ENCODE results near the gene TMEM170A.
"Not testable (repeated sequence)": the region's sequence is repeated elsewhere in the genome, so short reads cannot be mapped to it uniquely, and the experiment has no call there.

Gene TMEM170A

DNA sequence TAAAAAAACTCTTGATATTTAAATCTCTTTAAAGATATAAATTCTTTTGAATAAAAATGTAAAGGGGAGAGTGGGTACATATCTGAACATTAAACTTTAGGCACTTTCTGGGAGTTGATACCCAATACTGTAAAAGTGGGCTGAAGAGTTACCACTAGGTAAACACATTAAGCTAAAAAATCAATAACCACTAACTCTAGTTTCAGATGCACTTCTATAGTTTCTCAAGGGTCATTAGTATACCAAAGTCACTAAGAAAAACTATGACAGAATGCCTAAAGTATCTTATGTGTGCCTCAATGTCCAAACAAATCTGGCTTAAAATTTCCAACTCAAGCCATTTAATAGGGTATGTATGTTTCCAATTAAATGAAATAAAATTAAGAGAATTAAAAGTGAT, 18.1 kb downstream of the TMEM170A start:
- DNase-seq: no peak

DNA sequence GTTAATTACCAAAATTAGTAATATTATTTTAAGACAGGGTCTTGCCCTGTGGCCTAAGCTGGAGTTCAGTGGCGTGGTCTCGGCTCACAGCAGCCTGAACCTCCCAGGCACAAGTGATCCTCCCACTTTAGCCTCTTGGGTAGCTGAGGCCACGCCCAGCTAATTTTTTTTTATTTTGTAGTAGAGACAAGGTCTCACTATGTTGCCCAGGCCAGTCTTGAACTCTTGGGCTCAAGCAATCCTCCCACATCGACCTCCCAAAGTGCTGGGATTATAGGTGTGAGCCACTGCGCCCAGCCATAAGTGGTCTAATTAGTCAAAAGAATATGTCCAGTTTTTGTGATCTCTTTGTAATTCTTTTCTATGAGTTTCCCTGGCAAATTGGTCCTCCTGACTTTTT, 19.2 kb downstream of the TMEM170A start:
- DNase-seq: no peak

DNA sequence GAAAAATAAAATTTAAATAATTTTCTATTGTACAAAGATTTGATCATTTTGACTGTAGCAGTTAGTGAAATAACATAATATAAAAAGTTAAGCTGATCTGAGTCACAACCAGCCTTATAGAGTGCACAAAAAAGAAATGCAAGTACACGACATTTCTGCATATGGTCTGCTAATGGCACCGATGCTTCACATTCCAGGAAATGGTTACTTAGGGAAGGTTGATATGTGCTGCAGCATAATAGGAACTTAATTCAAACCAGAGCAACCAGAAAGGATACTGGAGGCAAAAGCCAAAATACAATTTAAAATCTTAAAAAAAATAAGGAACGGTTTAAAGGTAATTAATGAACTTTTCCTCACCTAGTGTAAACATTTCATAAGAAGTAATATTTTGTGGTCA, 21.2 kb downstream of the TMEM170A start:
- DNase-seq: no peak

DNA sequence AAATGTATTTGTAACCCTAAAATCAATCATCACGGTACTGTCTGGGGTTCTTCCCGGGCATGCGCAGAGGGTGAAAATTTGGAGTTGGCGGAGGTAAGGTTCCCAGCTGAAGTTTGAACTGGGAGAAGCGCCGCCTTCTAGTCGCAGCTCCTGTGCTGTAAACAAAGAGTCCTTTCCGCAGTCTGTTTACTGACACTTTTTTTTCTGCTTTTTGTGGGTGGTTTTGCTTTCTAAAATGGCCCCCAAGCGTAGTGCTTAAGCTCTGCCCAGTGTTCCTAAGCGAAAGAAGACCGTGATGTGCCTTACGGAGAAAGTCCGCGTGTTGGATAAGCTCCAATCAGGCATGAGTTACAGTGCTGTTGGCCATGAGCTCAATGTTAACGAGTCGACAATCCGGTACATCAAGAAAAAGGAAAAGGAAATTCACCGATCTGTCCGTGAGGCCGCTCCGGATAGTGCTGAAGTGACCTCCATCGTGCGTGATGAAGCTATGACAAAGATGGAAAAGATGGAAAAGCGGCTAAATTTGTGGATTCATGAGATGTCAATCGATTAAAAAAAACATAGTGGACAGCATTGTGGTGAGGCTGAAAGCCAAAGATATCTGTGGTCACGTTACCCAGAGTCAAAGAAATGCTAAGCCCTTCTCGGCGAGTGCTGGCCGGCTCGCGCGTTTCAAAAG, 30.6 kb downstream of the TMEM170A start:
- DNase-seq: peak; percentile 49

DNA sequence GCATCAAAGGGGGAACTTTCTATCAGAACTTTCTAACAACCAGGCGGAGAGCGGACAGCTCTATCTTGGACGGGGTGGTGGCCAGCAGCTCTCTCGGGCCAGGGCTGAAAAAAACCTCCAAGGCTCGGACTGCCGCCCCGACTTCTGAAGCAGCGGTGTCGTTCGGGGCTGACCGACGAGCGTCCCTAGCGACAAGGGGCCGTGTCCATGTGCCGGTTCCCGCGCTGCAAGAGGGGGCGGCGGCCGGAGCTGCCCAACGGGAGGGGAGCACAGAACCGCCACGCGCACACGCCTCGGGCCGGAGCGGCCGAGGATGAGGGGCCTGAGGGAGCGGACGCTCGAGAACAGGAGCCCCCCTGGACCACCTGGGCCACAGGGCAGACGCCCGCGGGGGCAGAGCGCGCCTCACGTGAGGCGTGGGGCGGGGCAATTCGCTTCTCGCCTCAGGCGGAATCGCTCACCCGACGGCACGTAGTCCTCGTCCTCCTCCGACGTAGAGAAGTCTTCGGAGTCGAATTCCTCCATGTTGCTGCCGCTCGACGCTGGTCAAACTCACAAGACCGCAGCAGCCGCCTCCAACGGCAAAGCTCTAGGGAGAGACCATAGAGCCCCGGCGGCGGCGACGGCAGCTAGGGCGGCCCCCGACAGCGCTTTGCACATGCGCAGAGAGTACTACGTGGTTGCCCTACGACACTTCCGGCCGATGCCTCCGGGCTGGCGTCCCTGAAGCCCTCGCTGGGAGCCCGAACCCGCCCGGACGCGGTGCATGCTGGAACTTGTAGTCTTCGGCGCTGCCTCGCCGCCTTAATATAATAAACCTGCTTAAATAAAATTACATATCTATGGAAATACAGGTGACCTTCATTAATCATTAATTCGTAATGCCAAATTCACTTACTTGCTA, 31.4 kb downstream of the TMEM170A start, which contains the start of gene CFDP1:
Gene CFDP1, minus strand, starts transcription at position 676 of the 904 bp plus-strand sequence. Its CDS starts 151 bp downstream, at position 525.
- peak; percentile 69 for DNase-seq

DNA sequence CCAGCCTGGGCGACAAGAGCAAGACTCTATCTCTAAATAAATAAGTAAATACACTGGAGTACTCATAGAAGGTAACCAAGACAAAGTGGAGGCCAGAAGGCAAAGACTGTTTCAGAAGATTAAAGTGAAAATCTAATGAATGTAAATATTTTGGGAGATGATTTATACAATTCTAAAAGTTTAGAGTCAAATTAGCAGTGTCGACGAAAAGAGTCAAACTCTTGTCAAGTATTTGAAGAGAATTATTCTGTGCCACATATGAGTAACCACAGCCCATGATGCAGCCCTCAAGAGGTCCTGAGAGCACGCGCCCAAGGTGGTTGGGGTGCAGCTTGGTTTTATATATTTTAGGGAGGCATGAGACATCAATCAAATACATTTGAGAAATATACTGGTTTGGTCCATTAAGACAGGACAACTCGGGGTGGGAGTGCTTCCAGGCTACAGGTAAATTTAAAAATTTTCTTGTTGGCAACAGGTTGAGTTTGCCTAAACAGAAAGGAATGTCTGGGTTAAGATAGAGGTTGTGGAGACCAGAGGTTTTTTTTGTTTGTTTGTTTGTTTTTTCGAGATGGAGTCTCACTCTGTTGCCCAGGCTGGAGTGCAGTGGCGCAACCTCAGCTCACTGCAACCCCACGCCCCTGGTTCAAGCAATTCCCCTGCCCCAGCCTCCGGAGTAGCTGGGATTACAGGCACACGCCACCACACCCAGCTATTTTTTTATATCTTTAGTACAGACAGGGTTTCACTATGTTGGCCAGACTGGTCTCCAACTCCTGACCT, 34.7 kb downstream of the TMEM170A start:
- no peak for DNase-seq

DNA sequence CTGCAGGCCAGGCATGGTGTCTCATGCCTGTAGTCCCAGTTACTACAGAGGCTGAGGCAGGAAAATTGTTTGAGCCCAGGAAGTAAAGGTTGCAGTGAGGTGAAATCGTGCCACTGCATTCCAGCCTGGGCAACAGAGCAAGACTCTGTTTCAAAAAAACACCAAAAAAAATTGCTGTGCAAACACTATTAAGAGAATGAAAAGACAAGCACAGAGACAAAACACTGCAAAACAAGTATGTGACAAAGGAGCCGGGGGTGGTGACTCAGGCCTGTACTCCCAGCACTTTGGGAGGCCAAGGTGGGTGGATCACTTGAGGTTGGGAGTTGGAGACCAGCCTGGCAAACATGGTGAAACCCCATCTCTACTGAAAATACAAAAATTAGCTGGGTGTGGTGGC, 38.0 kb downstream of the TMEM170A start:
- DNase-seq: not testable (repeated sequence)

DNA sequence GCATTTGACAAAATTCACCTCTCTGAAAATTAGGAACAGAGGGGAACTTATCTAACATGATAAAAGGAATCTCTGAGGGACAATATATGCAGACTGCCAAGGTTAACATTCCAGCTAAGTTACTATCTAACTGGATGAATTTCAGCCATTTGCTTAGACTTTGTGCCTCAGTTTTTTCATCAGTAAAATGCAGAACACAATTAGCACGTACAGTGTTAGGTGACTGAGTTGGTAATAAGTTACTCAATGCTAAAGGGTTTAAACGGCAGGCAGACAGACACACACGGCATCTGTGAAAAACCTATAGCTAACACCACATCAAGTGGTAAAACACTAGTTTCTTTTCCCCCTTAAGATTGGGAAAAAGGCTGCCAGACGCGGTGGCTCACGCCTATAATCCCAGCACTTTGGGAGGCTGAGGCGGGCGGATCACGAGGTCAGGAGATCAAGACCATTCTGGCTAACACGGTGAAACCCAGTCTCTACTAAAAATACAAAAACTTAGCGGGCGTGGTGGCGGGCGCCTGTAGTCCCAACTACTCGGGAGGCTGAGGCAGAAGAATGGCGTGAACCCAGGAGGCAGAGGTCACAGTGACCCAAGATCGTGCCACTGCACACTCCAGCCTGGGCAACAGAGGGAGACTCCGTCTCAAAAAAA, 40.3 kb downstream of the TMEM170A start:
- DNase-seq: not testable (repeated sequence)

DNA sequence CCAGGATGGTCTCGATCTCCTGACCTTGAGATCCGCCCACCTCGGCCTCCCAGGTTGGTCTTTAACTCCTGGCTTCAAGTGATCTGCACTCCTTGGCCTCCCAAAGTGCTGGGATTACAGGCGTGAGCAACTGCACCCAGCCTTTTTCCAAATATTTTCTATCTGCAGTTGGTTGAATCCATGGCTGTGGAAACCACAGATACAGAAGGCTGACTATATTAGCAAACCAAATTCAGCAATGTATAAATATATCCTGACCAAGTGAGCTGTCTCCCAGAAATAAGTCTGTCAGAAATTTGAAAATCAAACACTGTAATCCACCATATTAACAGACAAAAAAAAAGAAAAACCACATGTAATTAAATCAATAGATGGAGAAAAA, 40.8 kb downstream of the TMEM170A start:
- DNase-seq: no peak

DNA sequence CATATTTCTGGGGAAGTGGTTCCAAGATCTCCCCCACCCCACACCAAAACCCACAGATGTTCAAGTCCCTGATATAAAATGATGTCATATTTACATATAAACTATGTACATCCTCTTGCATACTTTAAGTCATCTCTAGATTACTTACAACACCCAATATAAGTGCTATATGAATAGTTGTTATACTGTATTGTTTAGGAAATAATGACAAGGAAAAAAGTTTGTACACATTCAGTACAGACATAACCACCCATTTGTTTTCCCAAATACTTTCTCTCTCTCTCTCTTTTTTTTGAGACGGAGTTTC, 42.7 kb downstream of the TMEM170A start:
- no peak for DNase-seq

DNA sequence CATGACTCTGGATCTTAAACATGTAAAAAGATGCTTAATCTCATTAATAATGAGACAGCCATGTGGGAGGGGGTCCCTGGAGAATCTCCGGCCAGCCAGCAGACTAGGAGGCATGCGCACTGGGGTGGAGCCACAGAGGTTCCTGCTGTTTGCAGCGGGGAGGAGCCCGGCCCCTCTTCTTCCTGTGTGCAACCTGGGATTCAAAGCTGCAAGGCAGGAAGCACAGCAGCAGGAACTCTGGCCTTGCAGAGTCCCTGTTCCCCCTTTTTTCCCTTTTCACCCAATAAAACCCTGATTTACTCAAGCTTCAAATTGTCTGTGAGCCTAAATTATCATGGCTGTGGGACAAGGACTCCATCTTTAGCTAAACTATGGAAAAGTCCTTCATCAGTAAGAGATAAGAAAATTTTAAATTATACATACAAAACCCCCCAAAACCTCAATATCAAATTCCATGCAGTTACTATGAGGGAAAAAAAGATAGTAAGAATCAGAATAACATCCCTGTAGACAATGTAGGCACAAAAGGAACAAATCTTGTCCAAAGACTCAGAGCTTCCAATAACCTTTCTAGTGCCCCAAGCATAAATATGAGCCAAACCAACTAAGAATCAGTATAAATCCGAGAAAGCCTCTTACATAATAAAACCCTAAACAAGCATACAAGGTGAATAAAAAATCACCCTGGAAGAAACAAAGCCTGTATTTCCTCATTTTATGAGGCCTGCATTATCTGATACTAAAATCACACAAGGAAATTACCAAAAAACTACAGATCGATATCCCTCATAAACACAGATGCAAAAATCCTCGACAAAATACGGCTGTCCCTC, 43.3 kb downstream of the TMEM170A start:
- no peak for DNase-seq

DNA sequence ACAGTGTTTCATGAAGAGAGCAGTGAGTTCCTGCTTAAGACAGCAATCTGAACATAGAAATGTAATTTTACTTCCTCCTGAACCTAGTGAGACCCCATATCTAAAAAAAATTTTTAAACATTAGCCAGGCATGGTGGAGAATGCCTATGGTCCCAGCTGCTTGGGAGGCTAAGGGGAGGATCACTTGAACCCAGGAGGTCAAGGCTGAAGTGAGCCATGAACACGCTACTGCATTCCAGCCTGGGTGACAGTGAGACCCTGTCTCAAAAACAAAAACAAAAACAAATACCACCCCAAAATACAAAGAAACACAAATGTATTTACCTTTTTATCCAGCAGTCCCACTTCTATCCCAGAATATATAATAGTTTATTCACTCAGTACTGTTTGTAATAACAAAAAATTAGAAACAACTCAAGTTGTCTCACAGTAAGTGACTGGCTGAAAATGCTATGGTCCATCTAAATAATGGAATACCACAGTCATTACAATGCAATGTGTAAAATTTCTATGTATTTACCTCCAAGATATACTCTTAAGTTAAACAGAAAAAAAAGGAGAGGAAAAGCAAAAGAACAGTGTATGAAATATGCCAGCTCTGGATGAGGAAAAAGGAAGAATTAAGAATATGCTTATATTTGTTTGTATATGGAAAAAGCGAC, 47.5 kb downstream of the TMEM170A start:
- DNase-seq: no peak

DNA sequence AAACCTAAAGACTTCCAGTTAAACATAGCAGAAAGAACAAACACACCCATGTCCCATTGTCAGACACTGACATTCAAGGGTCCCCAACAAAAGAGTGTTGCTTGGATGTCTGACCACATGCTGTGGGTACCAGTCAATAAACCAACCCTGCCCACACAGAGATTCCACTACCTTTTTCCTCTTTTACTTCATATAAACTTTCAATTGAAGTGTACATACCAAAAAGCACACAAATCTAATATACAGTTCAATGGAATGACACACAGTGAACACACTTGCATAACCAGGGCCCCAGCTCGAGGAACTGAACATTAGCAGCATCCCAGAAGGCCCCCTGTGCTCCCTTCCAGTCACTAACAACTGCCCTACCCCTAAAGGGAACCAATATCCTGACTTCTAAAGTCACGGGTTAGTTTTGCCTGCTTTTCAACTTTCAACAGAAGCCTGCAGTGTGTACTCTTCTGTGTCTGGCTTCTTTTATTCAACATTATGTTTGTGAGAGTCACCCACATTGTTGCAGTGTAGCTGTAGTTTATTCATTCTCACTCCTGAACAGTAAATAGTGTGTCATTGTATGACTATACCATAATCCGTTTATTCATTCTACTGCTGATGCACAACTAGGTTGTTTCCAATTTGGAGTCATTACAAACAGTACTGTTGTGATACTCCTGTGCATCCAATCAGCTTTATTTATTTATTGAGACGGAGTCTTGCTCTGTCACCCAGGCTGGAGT, 49.2 kb downstream of the TMEM170A start:
- DNase-seq: no peak

DNA sequence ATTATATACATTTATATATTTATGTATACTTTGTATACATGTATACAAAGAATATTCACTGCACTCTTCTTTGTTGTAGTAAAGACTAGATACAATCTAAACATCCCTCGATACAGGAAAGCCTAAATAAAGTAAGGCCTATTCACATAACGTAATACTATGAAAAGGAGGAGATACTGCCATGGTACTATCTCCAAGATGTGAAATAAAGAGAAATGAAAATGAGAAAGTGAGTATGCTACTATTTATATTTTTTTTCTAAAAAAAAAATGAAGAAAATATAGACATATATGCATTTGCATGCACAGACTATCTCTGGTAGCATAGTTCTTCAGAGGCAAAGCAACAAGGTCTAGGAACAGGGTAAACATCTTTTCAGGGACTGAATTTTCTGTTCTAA, 50.5 kb downstream of the TMEM170A start:
- no peak for DNase-seq

DNA sequence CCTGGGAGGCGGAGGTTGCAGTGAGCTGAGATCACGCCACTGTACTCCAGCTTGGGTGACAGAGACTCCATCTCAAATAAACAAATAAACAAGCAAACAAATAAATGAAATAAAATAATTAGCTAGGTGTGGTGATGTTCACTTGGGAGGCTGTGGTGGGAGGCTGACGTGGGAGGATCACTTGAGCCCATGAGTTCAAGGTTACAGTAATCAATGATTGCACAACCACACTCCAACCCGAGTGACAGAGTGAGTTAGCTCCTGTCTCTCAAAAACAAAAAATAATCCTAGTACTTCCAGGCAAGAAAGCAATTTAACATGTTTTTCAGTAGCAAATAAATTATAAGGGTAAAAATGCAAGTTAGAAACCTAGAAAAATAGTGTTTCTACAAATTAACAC, 57.5 kb downstream of the TMEM170A start:
- DNase-seq: no peak

DNA sequence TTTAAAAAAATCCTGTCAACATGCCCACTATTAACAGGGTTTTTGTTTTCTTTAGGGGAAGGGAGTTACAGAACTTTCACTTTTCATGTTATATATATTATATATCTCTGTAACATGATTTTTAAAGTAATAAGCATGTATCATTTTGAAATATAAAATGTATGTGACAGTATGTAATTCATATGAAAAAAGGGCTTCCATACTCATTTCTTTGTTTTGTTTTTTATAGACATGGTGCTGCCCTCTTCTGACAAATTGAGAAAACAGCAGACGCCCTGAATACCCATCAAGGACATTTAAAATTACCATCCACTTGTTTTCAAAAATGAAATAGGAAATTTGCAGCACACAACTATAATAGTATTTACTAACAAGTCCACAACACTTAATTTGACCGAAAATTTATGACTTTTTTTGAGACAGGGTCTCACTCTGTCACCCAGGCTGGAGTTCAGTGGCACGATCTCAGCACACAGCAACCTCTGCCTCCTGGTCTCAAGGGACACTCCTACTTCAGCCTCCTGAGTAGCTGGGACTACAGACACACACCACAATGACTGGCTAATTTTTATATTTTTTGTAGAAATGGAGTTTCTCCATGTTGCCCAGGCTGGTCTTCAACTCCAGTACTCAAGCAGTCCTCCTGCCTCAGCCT, 61.5 kb downstream of the TMEM170A start:
- no peak for DNase-seq

DNA sequence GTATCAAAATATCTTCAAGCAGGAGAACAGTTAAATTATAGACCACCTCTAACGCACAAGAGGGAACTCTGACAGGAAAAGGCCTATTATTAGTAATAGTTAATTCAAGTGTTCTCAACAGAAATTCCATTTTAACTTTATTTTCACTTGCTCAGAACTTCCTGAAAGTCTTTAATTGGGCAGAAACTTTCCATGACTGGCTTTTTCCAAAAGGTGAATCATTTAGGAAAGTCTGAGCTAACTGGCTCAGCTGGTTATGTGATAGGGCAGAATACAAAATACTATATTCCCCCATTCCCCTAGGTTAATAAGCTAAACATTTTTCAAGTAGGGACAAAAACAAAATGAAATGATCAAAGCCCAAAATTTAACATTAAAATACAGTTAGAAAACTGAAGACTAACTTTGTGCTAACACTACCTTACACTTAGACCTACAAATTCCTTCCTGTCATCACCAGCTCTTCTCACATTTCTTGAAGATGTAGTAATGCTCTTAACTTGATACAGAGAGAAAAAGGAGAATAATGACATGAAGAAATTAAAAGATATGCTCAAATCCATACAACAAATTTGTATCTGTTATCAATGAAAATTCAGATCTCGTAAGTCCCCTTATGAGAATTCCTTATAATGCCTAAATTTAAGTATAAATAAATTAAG, 62.2 kb downstream of the TMEM170A start:
- DNase-seq: no peak

DNA sequence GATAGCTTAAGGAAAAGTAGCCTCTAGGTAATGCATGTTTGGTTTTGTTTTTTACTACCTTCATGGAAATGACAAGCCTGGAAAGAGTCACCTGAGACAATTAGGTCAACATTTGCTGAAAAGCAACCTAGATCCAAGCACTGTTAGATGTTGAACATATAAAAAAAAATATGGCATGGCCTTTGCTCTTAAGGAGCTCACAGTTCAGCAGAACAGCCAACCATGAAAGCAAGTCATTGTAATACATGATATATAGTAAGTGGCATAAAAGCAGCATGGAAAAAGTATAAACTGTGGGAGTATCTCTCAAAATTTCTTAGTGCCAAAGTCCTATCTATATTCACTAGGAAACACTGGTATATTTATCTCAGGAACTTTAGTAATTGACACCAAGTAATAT, 62.8 kb downstream of the TMEM170A start:
- DNase-seq: no peak

DNA sequence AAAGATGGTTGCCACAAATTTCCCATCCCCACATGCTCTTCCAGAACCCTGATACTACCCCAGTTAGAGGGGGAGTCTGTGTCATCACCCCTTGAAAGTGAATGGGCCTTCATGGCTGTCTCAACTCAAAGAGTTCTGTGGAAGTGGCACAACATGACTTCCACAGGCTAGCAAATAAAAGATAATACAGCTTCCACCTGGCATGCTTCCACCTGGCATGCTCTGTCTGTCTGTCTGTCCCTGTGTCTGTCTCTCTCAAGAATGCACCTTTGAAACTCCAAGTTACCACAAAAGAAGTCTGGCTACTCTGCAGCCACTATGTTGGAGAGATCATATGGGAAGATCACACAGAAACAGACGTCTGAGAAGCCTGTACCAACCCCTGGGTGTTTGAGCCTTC, 66.2 kb downstream of the TMEM170A start:
- no peak for DNase-seq

DNA sequence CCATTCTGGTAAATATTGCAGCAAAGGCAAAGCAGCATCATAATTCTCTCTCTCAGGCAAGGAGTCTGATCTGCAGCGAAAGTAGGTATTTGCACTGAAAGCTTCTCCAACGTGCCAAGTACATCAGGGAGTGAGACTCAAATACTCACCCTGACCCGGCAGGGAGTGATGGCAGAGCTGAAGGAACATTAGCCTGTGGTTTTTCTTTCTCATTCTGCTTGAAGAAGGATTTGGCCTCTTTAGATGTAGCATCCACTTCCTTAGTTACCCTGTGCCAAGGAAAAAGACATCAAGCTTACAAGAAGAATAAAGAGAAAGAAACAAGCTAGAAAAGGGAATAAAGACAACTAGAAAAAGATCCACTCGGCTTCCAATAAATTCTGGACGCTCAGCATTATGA, 69.5 kb downstream of the TMEM170A start:
- DNase-seq: no peak

Measured in NCI-H510A (cell line).